ENCODE measurements around the gene COL15A1. TPM values are rescaled to one million over a fixed set of nuclear protein-coding genes. Genes with fewer than 3 reads are reported as not detected.

Gene COL15A1
- total and polyA plus RNA-seq, 2 of the 8 experiments (the other 6 are each of a cell fraction or from before 2014, with no cell fraction given), result 0.12 to 0.15 TPM

DNA sequence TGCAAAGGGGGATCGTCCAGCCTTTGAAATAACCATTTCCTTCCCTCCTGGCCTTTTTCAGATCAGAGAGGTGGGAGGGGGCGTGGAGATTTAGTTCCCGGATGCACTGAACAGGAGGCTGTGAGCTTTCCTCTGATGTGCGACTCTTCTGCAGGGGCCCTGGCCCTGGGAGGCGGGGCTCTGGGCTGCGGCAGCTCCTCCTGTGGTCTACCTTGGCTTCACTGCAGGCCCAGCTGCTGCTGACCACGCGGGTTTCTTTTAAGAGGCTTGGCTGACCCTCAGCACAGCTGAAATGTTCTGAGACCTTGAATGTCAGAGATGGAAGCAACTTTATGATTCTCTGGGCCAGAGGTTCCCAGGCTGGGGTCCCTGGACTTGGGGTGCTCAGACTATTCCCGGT, 27.0 kb upstream of the COL15A1 start:
- CTCF ChIA-PET (ENCODE audit: partially characterized antibody), result interaction anchor here (0.7 to 1.5 kb wide), 9 partner anchors 13 to 225 kb away, joined by 3 to 5 read pairs (median 3); no protein-coding TSS in a partner anchor

More for the DNA sequence above, 27.0 kb upstream of the COL15A1 start:
- peak overlapping the region; percentile 11 for H4K8ac ChIP-seq (ENCODE audit: extremely low read depth, insufficient read depth, low read length)
- no peak overlapping the region for H3K23ac ChIP-seq (ENCODE audit: insufficient read length)
- no peak for TF ChIP-seq SP4 (IDR thresholded peaks at IDR 0.05; ENCODE audit: low read length)
- no peak for TF ChIP-seq SRF (IDR thresholded peaks at IDR 0.05; ENCODE audit: low read depth, low read length)
- TF ChIP-seq JUND (IDR thresholded peaks at IDR 0.05; ENCODE audit: low read length), result no peak
- TF ChIP-seq CTBP2 (IDR thresholded peaks at IDR 0.05; ENCODE audit: borderline replicate concordance, insufficient read depth, insufficient read length, low read length), result no peak
- no peak for TF ChIP-seq ZNF274 (IDR thresholded peaks at IDR 0.05; ENCODE audit: borderline replicate concordance, extremely low read depth, low read length)
- TF ChIP-seq MAX (IDR thresholded peaks at IDR 0.05), result peak; percentile 41; the same call in 1 of the 2 replicates
- TF ChIP-seq TBP (IDR thresholded peaks at IDR 0.05; ENCODE audit: low read depth, low read length), result no peak
- TF ChIP-seq E2F6 (IDR thresholded peaks at IDR 0.05), result peak; percentile 26; the same call in 1 of the 2 replicates
- no peak for TF ChIP-seq EGR1 (IDR thresholded peaks at IDR 0.05; ENCODE audit: borderline replicate concordance, low read depth, low read length)
- no peak overlapping the region for H2BK5ac ChIP-seq (ENCODE audit: low read depth, low read length)
- H4K5ac ChIP-seq (ENCODE audit: insufficient read length, low read depth, low read length), result no peak overlapping the region
- H3K4ac ChIP-seq (replicated peaks; ENCODE audit: insufficient read length, low read depth, low read length), result no peak overlapping the region
- FAIRE-seq (no peak), DNase-seq (ENCODE audit: low read depth in 1 of 2, low spot score in 2 of 2) (no peak)
- H2BK15ac ChIP-seq (ENCODE audit: low read length), result no peak overlapping the region
- no peak overlapping the region for H3K27ac ChIP-seq (ENCODE audit: low read depth, low read length)
- POLR2A ChIA-PET (ENCODE audit: partially characterized antibody), result interaction anchor here (0.6 to 1.1 kb wide), 2 partner anchors 189 to 1195 kb away, joined by 3 read pairs; no protein-coding TSS in a partner anchor
- no peak overlapping the region for H3K14ac ChIP-seq (ENCODE audit: insufficient read length)
- H2BK120ac ChIP-seq (replicated peaks; ENCODE audit: low read depth, low read length), result no peak overlapping the region
- H3K4me2 ChIP-seq (ENCODE audit: insufficient read depth in 1 of 2, low read depth in 2 of 2, low read length in 2 of 2), result no peak overlapping the region; a peak in 1 of 4 replicates
- peak overlapping the region; percentile 95 for H2AFZ ChIP-seq (ENCODE audit: low read length)
- H4K91ac ChIP-seq (replicated peaks; ENCODE audit: insufficient read length, low read length), result no peak overlapping the region
- no peak overlapping the region for H3K4me3 ChIP-seq (ENCODE audit: extremely low read depth in 1 of 4, insufficient read depth in 2 of 4, low read depth in 3 of 4, low read length in 4 of 4)
- H3K23me2 ChIP-seq (ENCODE audit: low read depth, low read length), result no peaks in the 10 kb centered on the region
- no peaks in the 10 kb centered on the region for H3K79me1 ChIP-seq (ENCODE audit: low read depth, low read length)
- H4K20me1 ChIP-seq (replicated peaks in 1 of 2; ENCODE audit: control insufficient read depth in 1 of 2, insufficient read depth in 2 of 2, low read length in 2 of 2), result no peaks in the 10 kb centered on the region
- no peak overlapping the region for H2BK20ac ChIP-seq (ENCODE audit: low read length)
- H3K56ac ChIP-seq (replicated peaks; ENCODE audit: insufficient read length, low read depth, low read length), result no peak overlapping the region
- no peak overlapping the region for H2AK5ac ChIP-seq (ENCODE audit: low read depth, low read length)
- H3K4me1 ChIP-seq (replicated peaks in 1 of 4; ENCODE audit: control insufficient read depth in 3 of 4, insufficient read depth in 4 of 4, low read length in 3 of 4), result no peaks in the 10 kb centered on the region; a peak in 1 of 7 replicates
- no peak overlapping the region for H3K18ac ChIP-seq (ENCODE audit: extremely low read depth, low read length)
- H3K79me2 ChIP-seq (ENCODE audit: control insufficient read depth in 1 of 2, insufficient read depth in 2 of 2, low read length in 2 of 2), result no peaks in the 10 kb centered on the region
- no peak overlapping the region for H3K9ac ChIP-seq (replicated peaks in 1 of 4; ENCODE audit: extremely low read depth in 1 of 4, low read depth in 3 of 4, low read length in 3 of 4)
- H2BK12ac ChIP-seq (ENCODE audit: low read depth, low read length), result no peak overlapping the region
- H3K9me3 ChIP-seq (ENCODE audit: insufficient read depth in 2 of 2, low read depth in 1 of 2, low read length in 1 of 2), result no peaks in the 10 kb centered on the region
- H3K36me3 ChIP-seq (ENCODE audit: control insufficient read depth in 2 of 4, insufficient read depth in 4 of 4, low read length in 3 of 4), result no peaks in the 10 kb centered on the region
- H3K27me3 ChIP-seq (replicated peaks in 1 of 4; ENCODE audit: control insufficient read depth in 3 of 4, extremely low read depth in 1 of 4, insufficient read depth in 3 of 4, low read length in 3 of 4), result no peaks in the 10 kb centered on the region
- 53% methylated on average over 9 of the region's 9 CpGs; no CpG with 5 or more reads in 1 of the 2 experiments for WGBS, 2 experiments (ENCODE audit: extremely low coverage in 1 of 2, insufficient coverage in 1 of 2, insufficient read length in 1 of 2, insufficient replicate concordance in 2 of 2, low coverage in 1 of 2, low lambda C conversion rate in 2 of 2, missing lambda C conversion rate in 1 of 2)

Measured in H1 (cell line).